MM.1S (cell line): ENCODE data around the gene LRRC45.
A peak's percentile ranks its signal among the peaks of the same experiment; 100 is the strongest.

Source experiments
- DNase-seq: peaks from one replicate; pipeline ENCODE4 v3.0.0-alpha.2; 2015
- H2AFZ ChIP-seq: fragments of 300-600 bp; sonication (generic); 2 replicates; pipeline ENCODE4 v1.6.0; 2016; ENCODE audit warnings: antibody characterized with exemption, low read length
- H3F3A ChIP-seq: fragments of 300-600 bp; sonication (generic); 2 replicates; pipeline ENCODE4 v1.6.1; 2016; ENCODE audit warnings: mild to moderate bottlenecking, antibody characterized with exemption, low read length, moderate library complexity, mixed read lengths; ENCODE audit not compliant: insufficient read depth
- H3K27ac ChIP-seq: fragments of 300-600 bp; sonication (generic); 2 replicates; pipeline ENCODE4 v1.5.1; 2016; ENCODE audit warnings: mild to moderate bottlenecking, low read length
- H3K27me3 ChIP-seq: fragments of 300-600 bp; sonication (generic); replicated peaks from 2 replicates; pipeline ENCODE4 v1.6.0; 2016; ENCODE audit warnings: low read length; ENCODE audit not compliant: insufficient read depth
- H3K36me3 ChIP-seq: fragments of 300-600 bp; sonication (generic); replicated peaks from 2 replicates; pipeline ENCODE4 v1.6.1; 2016; ENCODE audit warnings: mild to moderate bottlenecking, low read length, mixed read lengths; ENCODE audit not compliant: insufficient read depth
- H3K4me1 ChIP-seq: fragments of 300-600 bp; sonication (generic); 2 replicates; pipeline ENCODE4 v1.6.1; 2016; ENCODE audit warnings: low read length, mixed read lengths
- H3K4me2 ChIP-seq: fragments of 300-600 bp; sonication (generic); 2 replicates; pipeline ENCODE4 v1.6.0; 2016; ENCODE audit warnings: low read depth, low read length
- H3K4me3 ChIP-seq: fragments of 300-600 bp; sonication (generic); 2 replicates; pipeline ENCODE4 v1.5.1; 2016; ENCODE audit warnings: low read length, mixed read lengths
- H3K79me2 ChIP-seq: fragments of 300-600 bp; sonication (generic); 2 replicates; pipeline ENCODE4 v1.6.1; 2016; ENCODE audit warnings: mixed run types, low read length, mixed read lengths
- H3K9ac ChIP-seq: fragments of 300-600 bp; sonication (generic); 2 replicates; pipeline ENCODE4 v1.6.1; 2016; ENCODE audit warnings: low read length, mixed read lengths
- H3K9me2 ChIP-seq: fragments of 300-600 bp; sonication (generic); replicated peaks from 2 replicates; pipeline ENCODE4 v1.6.1; 2016; ENCODE audit warnings: mild to moderate bottlenecking, low read length, mixed read lengths; ENCODE audit not compliant: insufficient read depth
- H3K9me3 ChIP-seq: fragments of 300-600 bp; sonication (generic); replicated peaks from 2 replicates; pipeline ENCODE4 v1.6.1; 2016; ENCODE audit warnings: mild to moderate bottlenecking, low read length, mixed read lengths; ENCODE audit not compliant: insufficient read depth
- H4K20me1 ChIP-seq: fragments of 300-600 bp; sonication (generic); 2 replicates; pipeline ENCODE4 v1.6.1; 2016; ENCODE audit warnings: mild to moderate bottlenecking, low read length, moderate library complexity, mixed read lengths; ENCODE audit not compliant: insufficient read depth
- CTCF ChIP-seq: fragments of 300-600 bp; sonication (generic); IDR thresholded peaks from 2 replicates; pipeline ENCODE4 v1.5.1; 2016; ENCODE audit warnings: antibody characterized with exemption, low read length, mixed read lengths
- EZH2 ChIP-seq: fragments of 300-600 bp; sonication (generic); optimal IDR thresholded peaks from 2 replicates; pipeline ENCODE3; 2017; ENCODE audit warnings: low read depth, mild to moderate bottlenecking, antibody characterized with exemption, low read length, mixed read lengths
- EZH2phosphoT487 ChIP-seq: fragments of 300-600 bp; sonication (generic); IDR thresholded peaks from 2 replicates; pipeline ENCODE4 v1.6.1; 2018; ENCODE audit warnings: antibody characterized with exemption, low read length

LRRC45 gene

DNA sequence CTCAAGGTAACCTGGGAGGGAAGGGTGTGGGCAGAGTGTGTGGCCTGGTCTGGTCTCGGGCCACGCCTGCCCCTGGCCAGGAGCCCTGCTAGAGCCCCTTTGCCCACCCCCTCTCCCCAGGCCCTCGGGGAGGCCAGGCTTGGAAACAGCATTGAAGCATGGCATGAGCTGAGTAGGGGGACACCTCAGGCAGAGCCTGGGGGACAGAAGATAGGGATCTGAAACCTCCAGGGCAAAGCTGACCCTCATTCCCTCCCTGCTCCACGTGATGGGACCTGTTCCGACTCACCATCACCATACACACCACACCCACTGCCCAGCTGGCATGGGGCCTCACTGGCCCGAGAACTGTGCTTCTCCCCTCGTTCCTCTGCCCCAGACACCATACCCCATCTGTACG is 26.0 kb downstream of the LRRC45 start:
- H3K27me3 ChIP-seq = no peaks in the 10 kb centered on the region
- no peak for TF ChIP-seq EZH2
- no peak for TF ChIP-seq CTCF
- TF ChIP-seq EZH2phosphoT487 = no peak
- no peak overlapping the region for H3K4me3 ChIP-seq
- H3K4me1 ChIP-seq = peaks cover 7% of the 10 kb centered on the region; the same call in 1 of the 2 replicates
- no peaks in the 10 kb centered on the region for H3F3A ChIP-seq
- no peak overlapping the region for H3K4me2 ChIP-seq
- no peaks in the 10 kb centered on the region; the same call in 1 of the 2 replicates for H3K36me3 ChIP-seq
- H4K20me1 ChIP-seq = no peaks in the 10 kb centered on the region
- H2AFZ ChIP-seq = no peak overlapping the region
- no peak overlapping the region for H3K9ac ChIP-seq
- H3K79me2 ChIP-seq = peaks cover 24% of the 10 kb centered on the region
- DNase-seq = no peak
- H3K9me2 ChIP-seq = no peaks in the 10 kb centered on the region
- no peak overlapping the region for H3K27ac ChIP-seq
- H3K9me3 ChIP-seq = no peaks in the 10 kb centered on the region

DNA sequence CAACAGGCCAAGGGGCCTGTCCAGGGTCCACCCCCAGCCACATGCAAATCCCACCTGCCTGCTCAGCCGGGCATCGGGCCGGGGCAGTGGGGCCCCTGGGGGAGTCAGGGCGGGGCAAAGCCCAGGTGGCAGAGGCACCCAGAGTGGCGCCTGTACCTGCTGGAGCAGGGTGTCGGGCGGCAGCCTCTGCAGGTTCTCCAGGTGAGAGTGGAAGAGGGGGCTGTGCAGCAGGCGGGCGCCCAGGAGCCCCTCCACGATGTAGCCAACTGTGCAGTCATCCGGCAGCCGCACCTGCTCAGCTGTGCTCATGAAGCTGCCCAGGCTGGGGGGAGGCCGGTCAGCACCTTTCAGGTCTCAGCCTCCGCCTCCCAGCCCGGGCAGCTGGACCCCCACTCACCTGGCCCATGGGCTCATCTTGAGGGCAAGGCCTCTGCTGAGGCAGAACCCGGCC is 26.4 kb downstream of the LRRC45 start:
- no peaks in the 10 kb centered on the region for H4K20me1 ChIP-seq
- no peak for DNase-seq
- no peaks in the 10 kb centered on the region for H3K9me3 ChIP-seq
- no peaks in the 10 kb centered on the region; the same call in 1 of the 2 replicates for H3K36me3 ChIP-seq
- TF ChIP-seq EZH2phosphoT487 (no peak), CTCF (no peak), EZH2 (no peak)
- H3K79me2 ChIP-seq = peaks cover 24% of the 10 kb centered on the region
- H3K27ac ChIP-seq = no peak overlapping the region
- H3K4me3 ChIP-seq = no peak overlapping the region
- no peak overlapping the region for H3K9ac ChIP-seq
- peaks cover 7% of the 10 kb centered on the region; the same call in 1 of the 2 replicates for H3K4me1 ChIP-seq
- H3K4me2 ChIP-seq = no peak overlapping the region
- H3K27me3 ChIP-seq = no peaks in the 10 kb centered on the region
- no peak overlapping the region for H2AFZ ChIP-seq
- H3K9me2 ChIP-seq = no peaks in the 10 kb centered on the region
- H3F3A ChIP-seq = no peaks in the 10 kb centered on the region

- Histone ChIP-seq H3K79me2 (peaks cover 24% of the 10 kb centered on the region), H3K4me3 (no peak overlapping the region; the same call in 1 of the 2 replicates), H3K27me3 (no peaks in the 10 kb centered on the region), H3K9ac (no peak overlapping the region), H3F3A (no peaks in the 10 kb centered on the region), H3K4me1 (peaks cover 7% of the 10 kb centered on the region; the same call in 1 of the 2 replicates), H3K4me2 (peak overlapping the region; percentile 94), H3K27ac (no peak overlapping the region), H3K36me3 (no peaks in the 10 kb centered on the region; the same call in 1 of the 2 replicates), H4K20me1 (no peaks in the 10 kb centered on the region), H3K9me2 (no peaks in the 10 kb centered on the region), H3K9me3 (no peaks in the 10 kb centered on the region), H2AFZ (no peak overlapping the region)
- no peak for TF ChIP-seq CTCF
- TF ChIP-seq EZH2phosphoT487 = no peak
- DNase-seq = no peak
These were observed 27.2 kb downstream of the LRRC45 start for GRCh38 chr17:82050152-82050760.
